CD14-positive monocyte (primary cell): ENCODE measurements around the gene CTNNA3. TPM values are rescaled to one million over a fixed set of nuclear protein-coding genes. Genes with fewer than 3 reads are reported as not detected.

Experiments
- DNase-seq, 3 donors: peaks; one replicate each; pipeline ENCODE4 v3.0.0-alpha.2; 2011 to 2022
- H2AFZ ChIP-seq: 2 replicates; pipeline ENCODE4 v1.6.0; 2012; ENCODE audit warnings: mild to moderate bottlenecking, low read depth, low read length, inconsistent platforms; ENCODE audit not compliant: insufficient read depth, poor library complexity, severe bottlenecking
- H3K27ac ChIP-seq, 2 donors: 1 replicate in 1 of 2; 2 replicates in 1 of 2; pipeline ENCODE4 v1.5.1; 2012 to 2013; ENCODE audit warnings: low read length in 2 of 2, control low read depth in 1 of 2, inconsistent platforms in 1 of 2, low read depth in 1 of 2, mild to moderate bottlenecking in 1 of 2
- H3K27me3 ChIP-seq, 2 donors: one replicate each; pipeline versions ENCODE4 v1.6.0 to v1.6.1; 2011 to 2013; ENCODE audit warnings: low read length in 2 of 2; ENCODE audit not compliant: control insufficient read depth in 2 of 2, insufficient read depth in 2 of 2
- H3K36me3 ChIP-seq, 2 donors: replicated peaks in 1 of 2; 1 replicate in 1 of 2; 2 replicates in 1 of 2; pipeline versions ENCODE4 v1.5.1 to v1.6.1; 2012 to 2013; ENCODE audit warnings: low read length in 2 of 2, control low read depth in 1 of 2, inconsistent platforms in 1 of 2, mild to moderate bottlenecking in 1 of 2; ENCODE audit not compliant: insufficient read depth in 2 of 2, control insufficient read depth in 1 of 2
- H3K4me1 ChIP-seq, 2 donors: 1 replicate in 1 of 2; 2 replicates in 1 of 2; pipeline versions ENCODE4 v1.5.1 to v1.6.1; 2012 to 2013; ENCODE audit warnings: low read length in 2 of 2, control low read depth in 1 of 2, inconsistent platforms in 1 of 2, mild to moderate bottlenecking in 1 of 2, moderate library complexity in 1 of 2; ENCODE audit not compliant: insufficient read depth in 2 of 2, control insufficient read depth in 1 of 2
- H3K4me2 ChIP-seq: replicated peaks from 2 replicates; pipeline ENCODE3; 2012; ENCODE audit warnings: low read length, moderate library complexity, mild to moderate bottlenecking; ENCODE audit not compliant: poor library complexity, severe bottlenecking; ENCODE audit errors: extremely low read depth
- H3K4me3 ChIP-seq, 3 experiments: fragments of 200-600 bp in 1 of 3; sonication (generic) in 1 of 3; replicated peaks in 1 of 3; 1 replicate in 2 of 3; 2 replicates in 1 of 3; pipeline ENCODE4 v1.5.1; 2011 to 2013; ENCODE audit warnings: low read length in 3 of 3, mild to moderate bottlenecking in 3 of 3, control low read depth in 2 of 3, low read depth in 2 of 3, inconsistent platforms in 1 of 3, moderate library complexity in 1 of 3
- H3K79me2 ChIP-seq: 2 replicates; pipeline ENCODE4 v1.6.0; 2012; ENCODE audit warnings: mild to moderate bottlenecking, control low read depth, inconsistent platforms, low read length, moderate library complexity; ENCODE audit not compliant: insufficient read depth
- H3K9ac ChIP-seq: 2 replicates; pipeline ENCODE4 v1.6.0; 2017; ENCODE audit warnings: low read length, mild to moderate bottlenecking; ENCODE audit not compliant: insufficient read depth, poor library complexity, severe bottlenecking
- H3K9me3 ChIP-seq, 2 donors: replicated peaks in 1 of 2; 1 replicate in 1 of 2; 2 replicates in 1 of 2; pipeline versions ENCODE4 v1.5.1 to v1.6.1; 2012 to 2013; ENCODE audit warnings: low read length in 2 of 2, control low read depth in 1 of 2; ENCODE audit not compliant: control insufficient read depth in 1 of 2, insufficient read depth in 1 of 2
- H4K20me1 ChIP-seq: 2 replicates; pipeline ENCODE4 v1.6.0; 2012; ENCODE audit warnings: mild to moderate bottlenecking, low read length, control low read depth, moderate library complexity; ENCODE audit not compliant: insufficient read depth
- H3K27ac Mint-ChIP-seq, 7 donors: one replicate each; pipeline ENCODE4 v1.8.0; 2020; ENCODE audit warnings: mild to moderate bottlenecking in 7 of 7, mixed read lengths in 7 of 7, moderate library complexity in 6 of 7, inconsistent platforms in 2 of 7
- H3K27me3 Mint-ChIP-seq, 3 donors: one replicate each; pipeline ENCODE4 v1.8.0; 2021 to 2022; ENCODE audit warnings: low read depth in 3 of 3, mild to moderate bottlenecking in 3 of 3, mixed read lengths in 3 of 3, moderate library complexity in 3 of 3, inconsistent platforms in 1 of 3
- H3K36me3 Mint-ChIP-seq, 2 donors: one replicate each; pipeline ENCODE4 v1.8.0; 2020; ENCODE audit warnings: mixed read lengths in 2 of 2, inconsistent platforms in 1 of 2, mild to moderate bottlenecking in 1 of 2
- H3K4me1 Mint-ChIP-seq: one replicate; pipeline ENCODE4 v1.8.0; 2020; ENCODE audit warnings: mild to moderate bottlenecking, mixed read lengths
- H3K4me3 Mint-ChIP-seq, 2 donors: one replicate each; pipeline ENCODE4 v1.8.0; 2020; ENCODE audit warnings: mild to moderate bottlenecking in 2 of 2, mixed read lengths in 2 of 2, moderate library complexity in 1 of 2
- H3K9me3 Mint-ChIP-seq, 7 donors: one replicate each; pipeline ENCODE4 v1.8.0; 2020 to 2022; ENCODE audit warnings: mixed read lengths in 7 of 7, mild to moderate bottlenecking in 6 of 7, moderate library complexity in 6 of 7, inconsistent platforms in 2 of 7
- WGBS: methylation state at CpG from one replicate; pipeline ENCODE4 v1.1.5; 2013; ENCODE audit warnings: missing lambda C conversion rate; ENCODE audit not compliant: insufficient coverage; 5-methylcytosine and 5-hydroxymethylcytosine counted together
- intact Hi-C, 2 donors: fragments of 100-400 bp; cut with micrococcal nuclease; formaldehyde crosslinking; loops; one replicate each; pipeline versions ENCODE4 v1.15.0 to v1.15.1; 2023
- polyA plus RNA-seq, 3 donors: library from polyadenylated mRNA; depleted of rRNA in 1 of 3; unstranded in 2 of 3; stranded (reverse) in 1 of 3; fragments of 300-500 nt in 2 of 3; fragments of >200 nt in 1 of 3; fragmentation: Illumina TruSeq in 2 of 3; gene quantifications; 1 replicate in 2 of 3; 2 replicates in 1 of 3; pipeline ENCODE4 v1.2.3, GENCODE V29; 2012 to 2021
- TF ChIP-seq, protein P1 (sequence below): fragments of 200-600 bp; IDR thresholded peaks from one replicate; pipeline ENCODE4 v1.8.0; 2022; ENCODE audit warnings: antibody characterized with exemption, mild to moderate bottlenecking

The CTNNA3 gene
- polyA plus RNA-seq, 3 donors = not detected

DNA sequence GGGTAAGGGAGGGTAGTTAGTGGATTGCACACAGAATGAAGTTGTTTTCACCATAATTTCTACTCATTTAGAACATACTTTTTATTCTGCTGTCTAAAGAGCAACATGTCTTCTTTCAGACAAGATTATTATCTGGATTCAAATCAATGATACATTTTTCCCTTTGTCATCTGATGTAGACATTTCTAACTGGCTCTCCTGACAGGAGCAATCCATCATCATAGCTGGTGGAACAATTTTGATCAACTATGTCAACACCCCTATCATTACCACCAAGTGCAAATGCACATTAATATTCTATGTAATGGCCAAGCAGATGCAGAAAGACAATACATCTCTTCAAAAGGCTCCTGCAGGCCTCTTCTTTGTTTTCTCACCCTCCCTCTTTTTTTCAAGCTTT lies 1443.0 kb downstream of the CTNNA3 start:
- DNase-seq = no peak
- H3K4me2 ChIP-seq = no peak overlapping the region
- Mint-ChIP-seq H3K27me3 (no peaks in the 10 kb centered on the region), H3K36me3 (no peaks in the 10 kb centered on the region), H3K4me3 (no peak overlapping the region), H3K27ac (no peak overlapping the region), H3K9me3 (peaks cover 3 to 16% (median 9%) of the 10 kb centered on the region in 7 donors), H3K4me1 (no peaks in the 10 kb centered on the region)
- no peak overlapping the region for H3K4me3 ChIP-seq
- H3K9me3 ChIP-seq = peaks cover 0 to 15% of the 10 kb centered on the region in 2 donors
- intact Hi-C loops = no loop called here
- no peak overlapping the region for H3K27ac ChIP-seq
- no peaks in the 10 kb centered on the region for H3K36me3 ChIP-seq
- H2AFZ ChIP-seq = no peak overlapping the region
- H3K79me2 ChIP-seq = no peaks in the 10 kb centered on the region
- H4K20me1 ChIP-seq = no peaks in the 10 kb centered on the region
- H3K4me1 ChIP-seq = no peaks in the 10 kb centered on the region
- no peaks in the 10 kb centered on the region for H3K27me3 ChIP-seq
- TF ChIP-seq, protein P1, sequence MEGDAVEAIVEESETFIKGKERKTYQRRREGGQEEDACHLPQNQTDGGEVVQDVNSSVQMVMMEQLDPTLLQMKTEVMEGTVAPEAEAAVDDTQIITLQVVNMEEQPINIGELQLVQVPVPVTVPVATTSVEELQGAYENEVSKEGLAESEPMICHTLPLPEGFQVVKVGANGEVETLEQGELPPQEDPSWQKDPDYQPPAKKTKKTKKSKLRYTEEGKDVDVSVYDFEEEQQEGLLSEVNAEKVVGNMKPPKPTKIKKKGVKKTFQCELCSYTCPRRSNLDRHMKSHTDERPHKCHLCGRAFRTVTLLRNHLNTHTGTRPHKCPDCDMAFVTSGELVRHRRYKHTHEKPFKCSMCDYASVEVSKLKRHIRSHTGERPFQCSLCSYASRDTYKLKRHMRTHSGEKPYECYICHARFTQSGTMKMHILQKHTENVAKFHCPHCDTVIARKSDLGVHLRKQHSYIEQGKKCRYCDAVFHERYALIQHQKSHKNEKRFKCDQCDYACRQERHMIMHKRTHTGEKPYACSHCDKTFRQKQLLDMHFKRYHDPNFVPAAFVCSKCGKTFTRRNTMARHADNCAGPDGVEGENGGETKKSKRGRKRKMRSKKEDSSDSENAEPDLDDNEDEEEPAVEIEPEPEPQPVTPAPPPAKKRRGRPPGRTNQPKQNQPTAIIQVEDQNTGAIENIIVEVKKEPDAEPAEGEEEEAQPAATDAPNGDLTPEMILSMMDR = no peak
- H3K9ac ChIP-seq = no peak overlapping the region

DNA sequence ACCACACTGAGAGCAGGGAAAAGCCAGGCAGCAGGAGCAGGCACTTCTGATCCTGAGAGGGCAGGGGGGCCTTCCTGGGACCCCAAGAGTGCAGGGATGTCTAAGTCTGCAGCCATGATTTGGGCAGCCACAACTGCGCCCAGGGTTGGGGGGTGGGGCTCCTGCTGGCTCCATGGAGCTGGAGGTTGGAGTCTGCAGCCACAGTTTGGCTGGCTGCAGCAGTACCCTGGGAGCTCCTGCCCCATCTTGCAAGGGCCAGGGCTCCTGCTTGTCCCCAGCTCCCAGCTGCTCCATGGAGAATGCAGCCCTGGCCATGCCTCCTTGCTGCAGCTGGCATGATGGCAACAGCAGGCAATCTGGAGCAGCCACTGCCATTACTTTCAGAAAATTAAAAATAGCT lies 1449.8 kb downstream of the CTNNA3 start:
- no peaks in the 10 kb centered on the region for H3K27me3 Mint-ChIP-seq
- Histone ChIP-seq H3K9ac (no peak overlapping the region), H3K36me3 (no peaks in the 10 kb centered on the region), H3K4me2 (no peak overlapping the region), H3K27me3 (no peaks in the 10 kb centered on the region), H3K4me1 (no peaks in the 10 kb centered on the region), H4K20me1 (no peaks in the 10 kb centered on the region), H3K4me3 (no peak overlapping the region), H3K27ac (no peak overlapping the region), H3K9me3 (peaks cover 10 to 26% of the 10 kb centered on the region in 2 donors), H2AFZ (no peak overlapping the region), H3K79me2 (no peaks in the 10 kb centered on the region)
- intact Hi-C loops = no loop called here
- TF ChIP-seq, protein P1 = no peak
- H3K4me1 Mint-ChIP-seq = no peaks in the 10 kb centered on the region
- H3K36me3 Mint-ChIP-seq = no peaks in the 10 kb centered on the region
- no peak for DNase-seq
- H3K9me3 Mint-ChIP-seq = peaks cover 4 to 20% (median 14%) of the 10 kb centered on the region in 7 donors
- H3K27ac Mint-ChIP-seq = no peak overlapping the region
- WGBS = 100% methylated on average over 1 of the region's 1 CpG
- H3K4me3 Mint-ChIP-seq = no peak overlapping the region
